HS-27A (cell line): ENCODE measurements around the gene AFF1.
A peak's percentile ranks its signal among the peaks of the same experiment; 100 is the strongest.
"Not testable (repeated sequence)": the region's sequence is repeated elsewhere in the genome, so short reads cannot be mapped to it uniquely, and the experiment has no call there.

Source experiments
- DNase-seq: peaks from one replicate; pipeline ENCODE4 v3.0.0-alpha.2; 2012; ENCODE audit warnings: low read depth, missing footprints

Gene AFF1

DNA sequence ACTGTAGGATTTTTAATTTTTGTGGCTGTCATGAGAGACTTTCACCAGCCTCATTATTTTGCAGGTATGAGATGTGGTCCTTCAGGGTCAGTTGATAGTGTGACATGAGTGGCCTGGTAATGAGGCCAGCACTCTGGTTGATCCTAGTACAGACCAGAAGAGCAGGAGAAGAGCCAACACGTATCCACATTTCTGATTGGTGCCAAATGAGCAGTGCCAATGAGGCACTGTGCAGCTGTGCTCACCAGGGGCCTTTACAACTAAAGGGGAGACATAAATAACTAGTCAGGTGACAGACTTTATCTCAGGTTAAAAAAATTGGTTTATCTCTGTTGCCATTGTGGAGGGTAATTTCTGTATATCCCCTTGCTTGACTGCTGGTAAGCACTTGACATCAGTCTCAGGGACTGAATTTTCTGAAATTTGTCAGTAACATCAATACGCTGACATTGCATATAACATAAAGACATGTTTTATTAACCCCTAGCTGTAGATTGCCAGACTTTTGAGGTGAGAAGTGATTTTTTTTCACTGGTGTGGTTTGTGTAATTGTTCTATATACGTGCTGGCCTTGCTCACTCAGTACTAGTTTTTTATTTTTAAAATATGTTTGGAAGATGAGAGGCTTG, 101.2 kb downstream of the AFF1 start:
- DNase-seq = no peak

DNA sequence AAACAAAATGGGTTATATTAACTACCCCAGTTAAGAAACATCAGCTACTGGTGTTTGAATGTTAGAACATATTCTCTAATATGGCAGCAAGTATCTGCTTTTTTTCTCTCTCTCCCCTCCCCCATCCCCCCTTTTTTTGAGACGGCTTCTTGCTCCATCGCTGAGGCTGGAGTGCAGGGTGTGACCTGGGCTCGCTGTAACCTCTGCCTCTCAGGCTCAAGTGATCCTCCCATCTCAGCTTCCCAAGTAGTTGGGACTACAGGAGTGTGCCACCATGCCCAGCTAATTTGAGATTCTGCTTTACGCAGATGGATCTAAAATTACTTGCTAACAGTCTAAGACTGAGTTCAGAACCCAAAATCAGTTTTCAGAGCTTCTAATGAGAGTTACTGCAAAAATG, 101.9 kb downstream of the AFF1 start:
- no peak for DNase-seq

DNA sequence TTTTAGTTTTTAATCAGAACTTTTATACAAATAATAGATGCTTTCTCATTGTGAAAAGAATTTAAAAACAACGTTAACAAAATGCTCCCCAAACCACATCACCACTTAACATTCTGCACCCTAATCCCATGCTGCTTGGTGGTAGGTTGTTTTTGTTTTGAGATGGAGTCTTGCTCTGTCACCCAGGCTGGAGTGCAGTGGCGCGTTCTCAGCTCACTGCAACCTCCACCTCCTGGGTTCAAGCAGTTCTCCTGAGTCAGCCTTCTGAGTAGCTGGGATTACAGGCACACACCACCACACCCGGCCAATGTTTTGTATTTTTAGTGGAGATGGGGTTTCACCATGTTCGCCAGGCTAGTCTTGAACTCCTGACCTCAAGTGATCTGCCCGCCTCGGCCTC, 102.4 kb downstream of the AFF1 start:
- DNase-seq = not testable (repeated sequence)

DNA sequence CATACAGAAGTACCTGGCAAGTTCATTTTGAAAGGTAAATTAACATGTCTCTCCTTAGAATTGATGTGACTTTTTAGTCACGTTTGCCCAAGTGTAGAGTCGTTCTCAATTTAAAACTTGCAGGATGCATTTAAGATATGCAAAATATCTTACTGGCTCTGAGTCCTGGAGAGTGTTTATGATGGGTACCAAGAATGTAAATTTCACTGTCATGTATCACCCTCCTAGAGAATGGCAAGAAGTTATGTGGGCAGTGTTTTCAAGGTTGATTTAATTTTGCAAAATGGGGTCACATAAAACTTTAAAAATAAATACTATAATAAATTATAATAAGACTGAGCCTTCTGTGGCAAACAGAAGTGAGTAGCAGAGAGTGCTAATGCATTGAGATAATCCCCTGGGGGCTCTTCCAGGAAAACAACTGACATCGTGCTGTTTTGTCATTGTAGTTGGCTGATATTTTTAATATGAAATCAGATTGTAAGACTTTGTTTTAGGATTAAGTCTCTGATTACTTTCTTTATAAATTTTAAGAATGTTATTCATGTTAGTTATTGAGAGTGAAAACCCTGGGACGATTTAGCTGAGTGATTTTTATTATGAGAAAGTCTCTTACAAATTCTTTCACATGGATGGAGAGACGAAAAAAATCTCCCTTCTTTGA, 103.0 kb downstream of the AFF1 start:
- DNase-seq = no peak

DNA sequence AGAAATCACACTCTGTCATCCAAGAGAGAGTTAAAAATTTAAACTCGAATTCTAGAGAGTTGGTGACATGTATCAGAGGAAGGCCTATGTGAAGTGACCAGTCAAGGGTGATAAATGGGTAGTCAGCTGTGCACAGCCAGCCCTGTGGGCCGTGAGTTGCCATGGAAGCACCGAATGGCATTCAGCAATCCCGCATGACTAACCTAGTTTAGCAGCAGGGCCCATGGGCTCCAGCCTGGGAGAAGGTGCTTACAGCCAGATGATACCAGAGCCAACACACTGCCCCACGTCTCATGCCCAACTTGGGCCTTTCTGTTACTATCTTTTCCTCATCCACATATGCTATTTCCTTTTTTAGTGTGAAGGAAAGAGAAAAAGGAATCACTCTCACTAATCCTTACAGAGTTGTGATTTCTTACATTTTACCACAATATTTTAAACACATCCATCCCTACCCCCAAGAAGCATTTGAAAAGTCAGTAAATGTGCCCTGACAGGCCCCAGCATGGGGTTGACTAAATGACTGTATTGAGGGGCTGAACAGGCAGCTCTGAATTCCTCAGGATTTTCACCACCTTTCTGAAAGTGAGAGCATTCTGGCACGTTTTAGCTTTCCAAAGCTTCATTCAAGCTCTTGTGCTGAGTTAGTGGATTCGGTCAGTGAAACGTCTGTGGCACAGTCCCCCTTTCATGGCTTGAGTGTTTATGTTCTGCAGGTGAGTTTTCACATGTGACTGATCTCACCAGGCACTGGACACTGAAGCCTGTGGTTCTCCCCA, 104.2 kb downstream of the AFF1 start:
- DNase-seq = peak; percentile 62

DNA sequence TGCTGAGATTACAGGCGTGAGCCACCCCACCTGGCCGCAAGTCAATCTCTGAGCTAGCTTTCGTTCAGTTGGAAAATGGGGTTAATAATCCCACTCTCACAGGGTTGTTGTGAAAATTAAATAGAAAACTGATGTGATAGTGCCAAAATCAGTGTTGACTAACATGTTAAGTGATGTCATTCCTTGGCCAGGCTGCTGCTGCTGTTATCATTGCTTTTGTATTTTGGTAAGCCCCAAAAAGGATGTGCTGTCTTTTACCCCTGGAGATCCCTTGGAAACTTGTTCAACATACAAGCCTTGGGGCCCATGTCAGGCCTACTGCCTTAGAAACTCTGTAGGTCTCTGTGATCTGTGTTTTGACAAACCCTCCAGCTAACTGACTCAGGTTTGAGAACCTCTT, 106.3 kb downstream of the AFF1 start:
- DNase-seq = no peak

DNA sequence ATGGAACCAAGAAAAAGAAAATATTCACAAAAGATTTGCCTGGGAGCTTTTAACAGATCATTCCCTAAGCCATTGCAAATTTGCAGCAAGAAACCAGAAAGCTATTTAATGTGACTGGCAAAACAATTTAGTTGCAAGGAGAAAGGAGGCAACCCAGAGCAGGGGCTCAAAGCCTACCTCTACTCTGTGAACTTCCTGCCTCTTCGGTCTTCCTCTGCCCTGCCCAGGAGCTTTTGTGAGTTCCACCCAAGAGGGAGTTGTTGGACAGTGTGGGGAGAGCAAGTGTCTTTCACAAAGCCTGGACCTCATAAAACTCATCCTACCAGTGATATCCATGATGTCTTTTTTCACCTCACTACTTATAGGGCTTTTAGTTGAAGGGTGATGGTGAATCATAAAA, 107.4 kb downstream of the AFF1 start:
- DNase-seq = no peak

DNA sequence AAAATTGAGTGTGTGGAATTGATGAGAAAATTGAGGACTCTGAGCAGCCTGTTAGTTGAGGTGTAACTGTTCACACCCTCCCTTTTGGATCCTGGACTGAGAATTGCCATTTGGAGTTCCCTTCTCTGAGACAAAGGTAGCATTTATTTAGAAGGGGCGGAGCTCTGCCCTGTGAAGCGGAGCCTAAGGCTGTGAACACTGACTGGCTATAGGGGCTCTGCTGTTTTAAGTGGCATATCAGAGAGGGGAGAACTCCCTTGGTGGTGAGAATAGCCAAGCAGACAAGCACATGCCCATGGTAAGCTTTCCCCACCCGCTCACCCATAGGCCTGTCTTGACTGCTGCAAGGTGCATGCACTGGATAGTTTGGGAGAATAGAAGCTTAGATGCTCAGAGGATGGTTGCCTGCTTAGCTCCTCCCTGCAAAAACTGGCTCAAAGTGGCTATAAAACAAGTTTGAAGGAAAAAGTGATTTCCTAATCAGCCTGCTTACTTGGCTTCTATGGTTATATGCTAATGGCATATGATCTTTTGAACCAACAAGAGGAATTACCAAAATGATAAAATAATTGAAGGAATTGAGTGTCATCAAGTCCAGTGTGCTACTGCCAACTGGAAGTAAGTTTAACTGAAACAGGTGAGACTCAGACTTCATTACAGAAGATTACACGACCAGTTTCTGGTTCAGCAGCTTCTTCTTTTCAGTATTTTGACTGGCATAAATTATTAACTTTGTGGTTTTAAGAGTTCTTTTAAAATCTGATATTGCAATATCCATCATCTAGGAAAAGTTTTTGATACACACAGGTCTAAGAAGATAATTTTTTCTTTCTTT, 108.4 kb downstream of the AFF1 start:
- DNase-seq = no peak

DNA sequence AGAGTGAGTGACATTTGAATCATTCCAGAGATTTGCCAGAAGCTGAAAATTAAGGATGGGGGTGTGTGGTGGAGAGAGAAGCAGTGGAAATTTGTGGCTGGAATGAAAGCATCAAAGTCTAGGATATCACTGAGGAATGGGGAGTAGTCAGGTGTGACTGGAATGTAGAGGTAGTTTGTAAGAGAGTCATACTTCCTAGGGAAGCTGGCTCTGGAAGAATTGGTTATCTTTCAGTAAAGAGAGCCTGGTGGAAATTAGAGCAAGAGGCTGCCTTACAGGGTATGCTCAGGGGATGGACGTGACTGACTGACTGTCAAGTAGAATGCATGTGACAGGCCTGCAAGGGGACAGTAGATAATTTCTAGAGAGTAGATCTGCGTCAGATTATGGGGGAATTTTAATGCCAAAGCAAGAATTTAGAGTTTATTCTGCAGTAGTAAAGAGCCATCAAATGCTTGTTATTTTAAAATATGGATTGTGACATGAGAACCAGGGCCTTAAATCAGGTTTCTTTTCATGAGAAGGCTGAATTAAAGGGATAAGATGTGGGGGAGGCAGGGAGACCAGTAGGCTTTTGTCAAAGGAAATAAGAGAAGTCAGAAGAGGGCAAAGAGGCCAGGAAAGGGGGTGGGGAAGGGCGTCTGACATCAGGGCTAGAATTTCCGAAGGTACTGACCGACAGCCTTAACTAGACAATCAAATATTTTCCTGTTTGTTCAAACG, 109.9 kb downstream of the AFF1 start:
- DNase-seq = no peak

DNA sequence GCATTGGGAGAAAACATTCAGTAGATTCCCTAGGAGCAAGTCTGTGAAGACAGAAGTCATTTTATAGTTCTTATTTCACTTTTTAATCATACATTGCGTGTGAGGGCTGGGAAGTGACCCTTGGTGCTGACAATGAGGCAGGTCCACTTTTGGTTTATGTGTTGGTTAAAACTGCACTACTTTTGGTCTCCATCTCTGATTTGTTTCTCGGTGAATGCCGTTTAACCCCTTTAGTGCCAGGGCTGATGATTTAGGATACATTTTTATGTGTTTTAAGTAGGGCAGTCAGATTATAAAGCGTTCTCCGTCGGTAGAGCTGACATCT, 110.4 kb downstream of the AFF1 start:
- no peak for DNase-seq

DNA sequence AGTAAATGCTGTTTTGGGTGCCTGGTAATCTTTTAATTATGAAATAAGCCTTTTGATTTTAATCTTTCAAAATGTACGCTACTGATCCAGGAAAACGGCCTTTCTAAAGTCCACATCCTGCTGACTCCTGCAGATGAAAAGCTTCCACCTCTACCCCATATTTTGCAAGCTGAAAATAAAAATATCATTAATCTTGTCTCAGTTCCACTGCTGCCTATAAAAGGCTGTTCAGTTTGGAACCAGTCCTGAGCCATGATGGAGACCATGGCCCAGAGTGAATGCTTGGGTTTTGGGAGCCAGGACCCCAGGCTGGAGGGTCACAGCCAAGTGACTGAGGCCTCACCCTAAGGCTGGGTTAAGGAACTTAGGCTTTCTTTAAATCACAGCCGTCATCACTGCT, 110.8 kb downstream of the AFF1 start:
- DNase-seq = no peak

DNA sequence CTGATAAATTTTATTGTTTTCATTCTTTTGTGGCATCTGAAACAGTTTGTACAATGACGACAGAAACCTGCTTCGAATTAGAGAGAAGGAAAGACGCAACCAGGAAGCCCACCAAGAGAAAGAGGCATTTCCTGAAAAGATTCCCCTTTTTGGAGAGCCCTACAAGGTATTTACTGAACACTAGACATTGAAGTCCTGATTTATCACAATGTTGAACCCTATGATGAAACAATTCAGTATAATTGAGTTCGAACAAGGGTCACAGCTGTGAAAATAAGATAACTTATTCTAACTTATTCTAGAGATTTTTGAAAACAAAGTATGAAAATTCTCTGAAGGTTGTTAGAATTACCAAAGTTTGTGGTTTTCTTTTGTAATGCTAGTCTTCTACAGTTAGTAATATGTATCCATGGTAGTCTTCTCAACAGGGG, 111.3 kb downstream of the AFF1 start:
- no peak for DNase-seq

DNA sequence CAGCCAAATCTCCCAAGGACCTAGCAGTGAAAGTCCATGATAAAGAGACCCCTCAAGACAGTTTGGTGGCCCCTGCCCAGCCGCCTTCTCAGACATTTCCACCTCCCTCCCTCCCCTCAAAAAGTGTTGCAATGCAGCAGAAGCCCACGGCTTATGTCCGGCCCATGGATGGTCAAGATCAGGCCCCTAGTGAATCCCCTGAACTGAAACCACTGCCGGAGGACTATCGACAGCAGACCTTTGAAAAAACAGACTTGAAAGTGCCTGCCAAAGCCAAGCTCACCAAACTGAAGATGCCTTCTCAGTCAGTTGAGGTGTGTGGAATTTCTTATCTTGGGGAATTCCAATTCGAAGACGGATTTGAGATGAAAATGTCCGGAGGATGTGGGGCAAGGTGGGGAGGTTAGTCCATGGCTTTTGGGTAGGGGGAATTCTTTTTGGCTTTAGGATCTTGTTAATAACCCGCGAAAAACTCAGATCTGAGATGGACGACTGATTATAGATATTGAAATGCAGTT, 112.5 kb downstream of the AFF1 start:
- DNase-seq = no peak

DNA sequence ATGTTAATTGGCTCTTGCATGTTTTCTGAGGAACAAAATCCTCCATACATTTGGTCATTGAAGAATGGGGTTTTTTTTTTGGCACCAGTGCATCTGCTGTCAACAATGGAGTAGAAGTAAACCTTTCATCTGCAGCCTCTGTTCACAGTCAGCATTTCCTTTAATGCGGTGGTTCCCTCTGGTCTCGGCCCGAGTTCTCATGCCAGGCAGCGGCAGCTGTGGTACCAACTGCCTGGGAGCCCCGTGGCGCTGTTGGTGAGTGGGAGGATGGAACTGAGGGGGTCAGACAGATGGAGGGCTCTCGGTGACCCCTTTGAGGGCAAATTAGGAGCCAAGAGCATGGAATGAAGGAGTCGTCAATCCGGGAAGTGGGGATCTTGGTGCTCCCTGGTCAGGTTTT, 114.7 kb downstream of the AFF1 start:
- DNase-seq = no peak

DNA sequence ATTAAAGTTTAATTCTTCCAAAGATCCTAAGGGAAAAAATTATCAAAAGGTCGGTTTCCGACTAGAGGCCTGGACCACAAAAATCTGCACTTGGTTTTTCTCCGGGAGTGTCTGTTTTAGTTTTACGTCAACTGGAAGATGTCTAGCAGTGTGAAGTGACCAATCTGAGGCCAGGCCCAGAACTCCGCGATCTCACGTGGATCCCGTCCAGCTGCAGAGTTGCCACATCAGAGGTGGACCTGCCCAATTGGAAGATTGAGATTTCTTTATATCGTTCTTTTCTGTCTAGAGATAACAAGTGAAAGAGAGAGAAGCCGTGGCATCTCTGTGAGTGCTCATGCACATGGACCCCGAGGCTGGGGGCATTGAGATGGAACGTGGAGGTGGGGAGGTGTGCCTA, 115.8 kb downstream of the AFF1 start:
- DNase-seq = no peak

DNA sequence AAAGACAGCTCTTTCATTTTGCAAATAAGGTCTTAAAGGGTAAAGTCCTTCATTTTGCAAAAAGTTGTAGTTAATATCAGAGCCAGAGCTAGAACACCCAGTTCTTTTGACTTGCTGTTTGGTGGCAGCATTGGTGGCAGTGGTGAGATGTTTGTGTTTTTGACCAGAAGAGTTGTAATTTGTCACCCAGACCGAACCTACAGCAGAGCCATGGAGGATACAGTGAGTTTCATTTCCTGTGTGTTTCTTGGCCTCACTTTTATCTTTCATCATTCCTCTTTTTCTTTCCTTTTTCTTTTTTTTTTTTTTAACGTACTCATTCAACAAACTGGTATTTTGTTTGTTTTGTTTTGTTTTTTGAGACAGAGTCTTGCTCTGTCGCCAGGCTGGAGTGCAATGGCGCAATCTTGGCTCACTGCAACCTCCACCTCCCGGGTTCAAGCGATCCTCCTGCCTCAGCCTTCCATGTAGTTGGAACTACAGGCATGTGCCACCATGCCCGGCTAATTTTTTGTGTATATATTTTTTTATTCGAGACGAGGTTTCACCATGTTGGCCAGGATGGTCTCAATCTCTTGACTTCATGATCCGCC, 116.4 kb downstream of the AFF1 start:
- DNase-seq = no peak

DNA sequence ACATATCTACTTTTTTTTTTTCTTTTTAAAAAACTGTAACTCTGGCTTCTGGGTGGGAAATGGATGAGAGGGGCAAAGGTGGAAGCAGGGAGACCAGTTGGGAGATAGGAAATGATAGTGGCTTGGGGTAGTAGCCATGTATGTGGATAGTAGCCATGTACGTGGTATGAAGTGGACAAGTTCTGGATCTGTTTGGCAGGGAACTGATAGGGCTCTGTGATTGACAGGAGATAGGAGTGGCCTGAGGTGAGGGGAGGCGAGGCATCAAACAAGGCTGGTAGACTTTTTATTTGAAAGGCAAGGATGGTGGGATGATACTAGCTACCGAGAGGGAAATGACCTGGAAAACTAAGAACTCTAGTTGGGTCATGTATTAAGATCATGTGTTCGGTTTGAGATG, 117.8 kb downstream of the AFF1 start:
- DNase-seq = no peak

DNA sequence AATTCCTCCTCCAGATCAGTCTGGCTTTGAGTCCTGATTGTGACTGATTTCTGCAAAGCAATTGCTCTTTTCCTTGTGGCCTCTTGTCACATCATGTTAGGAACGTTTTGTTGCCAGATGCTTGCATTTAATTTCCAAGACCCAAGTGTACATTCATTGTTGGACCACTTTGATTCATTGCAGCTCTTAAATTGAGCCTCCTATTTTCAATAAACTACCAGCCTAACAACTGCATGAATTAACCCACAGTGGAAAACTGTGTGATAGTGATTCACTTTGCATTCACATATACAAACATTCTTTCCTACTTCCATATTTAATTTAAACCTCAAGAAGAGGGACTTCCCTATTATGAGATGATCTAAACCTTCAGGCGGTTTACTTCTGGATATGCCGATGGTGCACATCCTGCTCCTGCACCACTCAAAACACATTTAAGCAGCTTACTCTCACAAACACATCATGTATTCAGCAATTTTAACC, 118.4 kb downstream of the AFF1 start:
- no peak for DNase-seq

DNA sequence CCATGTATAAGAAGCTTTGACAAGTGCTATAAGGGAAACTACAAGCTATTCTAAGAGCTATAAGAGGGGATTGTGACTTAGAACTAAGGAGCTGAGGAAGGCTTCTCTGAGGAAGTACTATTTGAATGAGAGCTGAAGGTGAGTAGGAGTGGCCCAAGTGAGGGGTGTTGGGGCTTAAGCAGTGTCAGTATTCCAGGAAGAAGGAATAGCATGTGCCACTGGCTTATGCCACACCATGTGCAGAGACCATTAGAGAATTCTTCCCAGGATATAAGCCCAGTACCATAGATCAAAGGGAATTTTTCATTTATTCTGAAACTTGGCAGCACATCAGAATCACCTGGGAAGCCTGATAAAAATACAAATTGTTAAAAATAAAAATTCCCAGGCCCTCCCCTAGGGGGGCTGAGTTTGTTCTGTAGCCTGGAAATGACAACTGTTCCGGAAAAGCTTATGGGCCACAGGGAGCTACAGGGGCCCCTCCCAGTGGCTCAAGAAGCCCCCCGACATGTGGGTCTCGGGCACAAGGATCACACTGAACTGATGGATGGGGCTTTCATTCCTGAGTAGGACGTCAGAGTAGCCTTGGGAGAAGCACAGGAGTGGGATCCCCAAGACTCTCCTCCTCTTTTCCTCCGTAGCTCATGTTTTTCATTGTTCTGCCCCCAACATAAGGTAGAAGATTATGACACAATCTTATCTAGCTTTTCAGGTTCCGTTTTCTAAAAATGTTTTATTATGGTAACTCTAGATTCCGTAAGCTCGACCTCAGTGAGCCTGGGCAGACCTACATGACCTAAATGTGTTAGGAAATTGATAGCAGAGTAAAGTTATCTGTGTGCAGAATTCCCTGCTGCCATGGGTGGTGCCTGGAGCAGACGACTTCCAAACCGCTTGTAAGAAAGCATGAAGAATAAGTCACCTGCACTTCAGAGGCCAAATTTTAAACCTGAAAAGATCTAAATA, 119.3 kb downstream of the AFF1 start:
- DNase-seq = no peak

DNA sequence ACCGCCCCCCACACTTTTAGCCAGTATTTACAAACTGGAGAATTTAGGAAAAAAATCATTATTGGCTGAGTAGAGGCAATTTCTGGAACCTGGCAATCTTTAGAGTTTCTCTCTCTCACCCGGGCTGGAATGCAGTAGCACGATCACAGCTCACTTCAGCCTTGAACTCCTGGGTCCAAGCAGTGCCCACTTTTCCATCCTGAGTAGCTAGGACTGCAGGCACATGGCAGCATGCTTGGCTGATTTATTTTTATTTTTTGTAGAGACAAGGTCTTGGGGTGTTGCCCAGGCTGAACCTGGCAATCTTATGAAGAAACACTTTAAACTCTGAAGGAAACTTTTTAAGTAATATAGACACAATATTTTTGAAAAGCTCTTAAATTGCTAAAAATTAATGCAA, 120.1 kb downstream of the AFF1 start:
- DNase-seq = no peak
